ENCODE measurements around the gene EIF2B1. TPM values are rescaled to one million over a fixed set of nuclear protein-coding genes. Genes with fewer than 3 reads are reported as not detected.
A peak's percentile ranks its signal among the peaks of the same experiment; 100 is the strongest.

EIF2B1 gene
- 88.8 and 135 TPM in 2 replicates for total RNA-seq

GRCh38 chr12:123633379-123634141 is at the start of gene EIF2B1, which contains the start of gene GTF2H3:
Gene EIF2B1 (minus strand): TSS chr12:123633686. CDS start chr12:123633557, 129 bp downstream.
Gene GTF2H3 (plus strand): TSS chr12:123633829. CDS start chr12:123633860, 31 bp downstream.
- TF ChIP-seq, protein P1, sequence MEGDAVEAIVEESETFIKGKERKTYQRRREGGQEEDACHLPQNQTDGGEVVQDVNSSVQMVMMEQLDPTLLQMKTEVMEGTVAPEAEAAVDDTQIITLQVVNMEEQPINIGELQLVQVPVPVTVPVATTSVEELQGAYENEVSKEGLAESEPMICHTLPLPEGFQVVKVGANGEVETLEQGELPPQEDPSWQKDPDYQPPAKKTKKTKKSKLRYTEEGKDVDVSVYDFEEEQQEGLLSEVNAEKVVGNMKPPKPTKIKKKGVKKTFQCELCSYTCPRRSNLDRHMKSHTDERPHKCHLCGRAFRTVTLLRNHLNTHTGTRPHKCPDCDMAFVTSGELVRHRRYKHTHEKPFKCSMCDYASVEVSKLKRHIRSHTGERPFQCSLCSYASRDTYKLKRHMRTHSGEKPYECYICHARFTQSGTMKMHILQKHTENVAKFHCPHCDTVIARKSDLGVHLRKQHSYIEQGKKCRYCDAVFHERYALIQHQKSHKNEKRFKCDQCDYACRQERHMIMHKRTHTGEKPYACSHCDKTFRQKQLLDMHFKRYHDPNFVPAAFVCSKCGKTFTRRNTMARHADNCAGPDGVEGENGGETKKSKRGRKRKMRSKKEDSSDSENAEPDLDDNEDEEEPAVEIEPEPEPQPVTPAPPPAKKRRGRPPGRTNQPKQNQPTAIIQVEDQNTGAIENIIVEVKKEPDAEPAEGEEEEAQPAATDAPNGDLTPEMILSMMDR (conservative IDR thresholded peaks at IDR 0.05; ENCODE audit: low read depth, low read length), result no peak
- peak within 1 kb of the TSS; percentile 74 for H3K4me3 ChIP-seq (ENCODE audit: low read depth, low read length)
- peak; percentile 52 for DNase-seq (ENCODE audit: low read depth)

DNA sequence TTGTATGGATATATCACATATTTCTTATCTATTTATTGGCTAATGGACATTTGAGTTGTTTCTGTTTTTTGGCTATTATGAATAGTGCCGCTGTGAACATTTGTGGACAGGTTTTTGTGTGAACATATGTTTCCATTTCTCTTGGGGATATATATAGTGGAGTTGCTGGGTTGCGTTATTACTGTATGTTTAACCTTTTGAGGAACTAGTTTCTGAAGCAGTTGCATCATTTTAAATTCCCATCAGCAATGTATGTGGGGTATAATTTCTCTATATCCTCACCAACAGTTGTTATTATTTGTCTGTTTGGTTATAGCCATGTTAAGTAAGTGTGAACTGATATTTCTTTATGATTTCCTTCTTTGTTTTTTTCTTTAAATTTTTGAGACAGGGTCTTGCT is 48.1 kb upstream of the EIF2B1 start:
- TF ChIP-seq, protein P1 (conservative IDR thresholded peaks at IDR 0.05; ENCODE audit: low read depth, low read length), result no peak
- DNase-seq (ENCODE audit: low read depth), result no peak
- no peak overlapping the region for H3K4me3 ChIP-seq (ENCODE audit: low read depth, low read length)

DNA sequence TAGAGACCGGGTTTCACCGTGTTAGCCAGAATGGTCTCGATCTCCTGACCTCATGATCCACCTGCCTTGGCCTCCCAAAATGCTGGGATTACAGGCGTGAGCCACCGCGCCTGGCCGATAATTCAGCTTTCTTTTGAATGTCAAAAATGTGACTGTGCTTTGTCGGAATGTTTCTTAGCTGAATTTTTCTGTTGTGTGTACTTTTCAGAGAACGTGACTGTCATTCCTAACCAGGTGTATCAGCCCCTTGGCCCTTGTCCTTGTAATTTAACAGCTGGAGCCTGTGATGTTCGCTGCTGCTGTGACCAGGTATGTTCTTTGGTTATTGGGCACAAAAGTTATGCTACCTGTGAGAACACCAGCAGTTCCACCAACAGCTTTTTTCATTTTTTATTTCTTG is 45.5 kb upstream of the EIF2B1 start:
- no peak overlapping the region for H3K4me3 ChIP-seq (ENCODE audit: low read depth, low read length)
- DNase-seq (ENCODE audit: low read depth), result no peak
- TF ChIP-seq, protein P1 (conservative IDR thresholded peaks at IDR 0.05; ENCODE audit: low read depth, low read length), result no peak

DNA sequence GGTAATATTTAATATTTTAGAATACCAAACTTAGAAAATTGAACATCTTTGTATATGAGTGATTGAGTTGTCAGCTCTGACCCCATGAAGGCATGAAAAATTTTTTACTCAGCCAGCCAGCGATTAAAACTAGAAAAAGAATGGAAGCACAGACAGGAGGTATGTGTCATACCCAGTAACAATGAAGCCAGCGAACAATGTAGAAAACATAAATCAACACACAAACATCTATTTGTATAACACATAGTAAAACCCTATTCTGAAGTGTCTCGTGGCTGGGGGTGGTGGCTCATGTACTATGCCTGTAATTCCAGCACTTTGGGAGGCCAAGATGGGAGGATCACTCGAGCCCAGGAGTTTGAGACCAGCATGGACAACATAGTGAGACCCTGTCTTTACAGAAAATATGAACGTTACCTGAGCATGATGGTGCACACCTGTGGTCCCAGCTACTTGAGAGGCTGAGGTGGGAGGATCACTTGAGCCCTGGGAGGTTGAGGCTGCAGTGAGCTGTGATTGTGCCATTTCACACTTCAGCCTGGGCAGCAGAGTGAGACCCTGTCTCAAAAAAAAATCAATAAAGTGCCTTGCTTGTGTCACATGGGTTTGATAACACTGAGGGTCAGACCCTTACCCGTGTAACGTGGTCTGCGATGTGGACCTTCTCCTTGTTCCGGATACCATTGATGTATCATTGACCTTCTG is 43.3 kb upstream of the EIF2B1 start:
- TF ChIP-seq, protein P1 (conservative IDR thresholded peaks at IDR 0.05; ENCODE audit: low read depth, low read length), result no peak
- H3K4me3 ChIP-seq (ENCODE audit: low read depth, low read length), result no peak overlapping the region
- DNase-seq (ENCODE audit: low read depth), result no peak

GRCh38 chr12:123675436-123675835 is 42.0 kb upstream of the EIF2B1 start:
- TF ChIP-seq, protein P1 (conservative IDR thresholded peaks at IDR 0.05; ENCODE audit: low read depth, low read length), result no peak
- no peak overlapping the region for H3K4me3 ChIP-seq (ENCODE audit: low read depth, low read length)
- DNase-seq (ENCODE audit: low read depth), result no peak

DNA sequence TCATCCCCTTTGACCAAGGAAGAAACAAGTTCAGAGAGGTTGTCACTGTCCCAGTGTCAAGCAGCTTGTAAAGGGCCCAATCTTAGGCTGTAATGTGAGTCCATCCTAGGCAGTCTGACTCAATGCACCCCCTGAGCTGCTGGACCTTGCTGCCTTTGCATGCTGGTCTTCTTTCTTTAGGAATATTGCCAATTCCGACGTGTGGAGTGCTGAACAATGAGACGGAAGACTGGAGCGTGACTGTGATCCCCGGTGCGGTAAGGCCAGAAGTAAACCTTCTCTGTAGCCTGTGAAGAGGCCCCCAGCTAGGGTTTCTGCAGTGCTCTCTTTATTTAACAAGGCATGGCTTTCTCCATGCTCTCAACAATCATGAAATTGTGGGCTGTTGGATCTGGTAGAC is 38.4 kb upstream of the EIF2B1 start:
- DNase-seq (ENCODE audit: low read depth), result peak; percentile 35
- peak overlapping the region; percentile 96 for H3K4me3 ChIP-seq (ENCODE audit: low read depth, low read length)
- TF ChIP-seq, protein P1 (conservative IDR thresholded peaks at IDR 0.05; ENCODE audit: low read depth, low read length), result no peak

All from epithelial cell of proximal tubule (primary cell).